ENCODE data around the gene SARNP. TPM values are rescaled to one million over a fixed set of nuclear protein-coding genes. Genes with fewer than 3 reads are reported as not detected.

The SARNP gene
- total and polyA plus RNA-seq, 10 of the 15 experiments (the other 5 are each of a cell fraction or from before 2014, with no cell fraction given), result 77.6 to 445 (median 188) TPM

GRCh38 chr12:55746174-55746912 lies 71.2 kb downstream of the SARNP start:
- Histone ChIP-seq H3K27ac (ENCODE audit: control insufficient read depth, insufficient read depth) (no peak overlapping the region), H3K4me2 (ENCODE audit: control insufficient read depth, insufficient read depth) (peak overlapping the region; percentile 32; the same call in 1 of the 2 replicates)
- BruUV-seq (replicated peaks), result no TSS peak

More at GRCh38 chr12:55746174-55746912, 71.2 kb downstream of the SARNP start:
- peak overlapping the region; percentile 39 for H2AFZ ChIP-seq (ENCODE audit: control insufficient read depth, low read depth, low read length)
- peaks cover 5 to 7% of the 10 kb centered on the region in 2 experiments; a peak in 3 of 4 replicates for H3K36me3 ChIP-seq (ENCODE audit: control insufficient read depth in 2 of 2, insufficient read depth in 2 of 2, low read length in 1 of 2)
- ChIA-PET POLR2A (interaction anchor here (0.5 to 5.7 kb wide), 15 partner anchors 8 to 531 kb away, joined by 3 to 38 read pairs (median 4); partner anchors contain the start of genes CD63, DNAJC14, ORMDL2 and PYM1), RAD21 (ENCODE audit: unreplicated experiment) (interaction anchor here (0.5 to 3.5 kb wide), 11 partner anchors 8 to 228 kb away, joined by 3 to 14 read pairs (median 5); partner anchors contain the start of genes ORMDL2, RAB5B and SARNP), SMC1A (ENCODE audit: uncharacterized antibody, unreplicated experiment) (interaction anchor here (0.7 to 4.4 kb wide), 16 partner anchors 8 to 295 kb away, joined by 3 to 21 read pairs (median 6); partner anchors contain the start of gene DNAJC14), CTCF (interaction anchor here (0.5 to 5.0 kb wide), 19 partner anchors 8 to 251 kb away, joined by 3 to 32 read pairs (median 4); partner anchors contain the start of genes PYM1, RDH5 and SUOX)
- H3K9me3 ChIP-seq (replicated peaks; ENCODE audit: control insufficient read depth, insufficient read depth, low read length), result no peaks in the 10 kb centered on the region
- no peak for TF ChIP-seq NFYA (IDR thresholded peaks at IDR 0.05; ENCODE audit: borderline replicate concordance, low read depth, low read length)
- TF ChIP-seq MYC (IDR thresholded peaks at IDR 0.05; ENCODE audit: insufficient read depth, insufficient read length, insufficient replicate concordance, low read length, severe bottlenecking), result no peak
- no peak for TF ChIP-seq BCL3 (IDR thresholded peaks at IDR 0.05; ENCODE audit: borderline replicate concordance, insufficient read depth, low read depth, low read length, poor library complexity, severe bottlenecking)
- TF ChIP-seq POLR2AphosphoS2 (IDR thresholded peaks at IDR 0.05; ENCODE audit: low read depth, low read length), result no peak
- H3K79me2 ChIP-seq (ENCODE audit: control insufficient read depth, insufficient read depth, low read length), result peaks cover 2% of the 10 kb centered on the region
- H3K9ac ChIP-seq (ENCODE audit: control insufficient read depth, insufficient read depth, low read length), result no peak overlapping the region
- peaks cover 5% of the 10 kb centered on the region for H3K4me1 ChIP-seq (ENCODE audit: control insufficient read depth, insufficient read depth, low read length)
- FAIRE-seq (peak; percentile 41), DNase-seq (ENCODE audit: low read depth, low spot score) (no peak), ATAC-seq (no peak)
- no peaks in the 10 kb centered on the region for H4K20me1 ChIP-seq (ENCODE audit: control insufficient read depth, insufficient read depth)
- in situ Hi-C loops (cut with MboI), result no loop called here
- H3K27me3 ChIP-seq (replicated peaks in 1 of 2; ENCODE audit: control insufficient read depth in 2 of 2, insufficient read depth in 2 of 2, low read length in 1 of 2), result no peaks in the 10 kb centered on the region
- H3K4me3 ChIP-seq, result no peak overlapping the region
- 33% methylated on average over 3 of the region's 3 CpGs for WGBS (ENCODE audit: insufficient coverage, insufficient replicate concordance, low lambda C conversion rate, missing lambda C conversion rate)
- intact Hi-C loops (cut with micrococcal nuclease; ENCODE audit: unreplicated experiment), result no loop called here

Measured in GM12878 (cell line).